Middle frontal gyrus (tissue), 1 donor: ENCODE data around the gene TSSK2.

Experiments
- DNase-seq: peaks from one replicate; pipeline ENCODE4 v3.0.0-alpha.2; 2015; ENCODE audit warnings: low spot score; ENCODE audit errors: extremely low spot score

TSSK2 gene

DNA sequence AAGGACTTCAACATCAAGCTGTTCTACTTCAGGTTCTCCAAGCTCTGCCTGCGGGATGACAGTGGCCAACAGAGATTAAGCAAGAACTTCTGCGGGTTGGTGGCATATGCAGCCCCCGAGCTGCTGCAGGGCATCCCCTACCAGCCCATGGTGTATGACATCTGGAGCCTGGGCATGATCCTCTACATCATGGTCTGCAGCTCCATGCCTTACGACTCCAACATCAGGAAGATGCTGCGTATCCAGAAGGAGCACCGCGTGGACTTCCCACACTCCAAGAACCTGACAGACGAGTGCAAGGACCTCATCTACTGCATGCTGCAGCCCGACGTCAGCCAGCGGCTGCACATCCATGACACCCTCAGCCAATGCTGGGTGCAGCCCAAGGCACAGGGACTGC, 6.1 kb upstream of the TSSK2 start:
- no peak for DNase-seq

DNA sequence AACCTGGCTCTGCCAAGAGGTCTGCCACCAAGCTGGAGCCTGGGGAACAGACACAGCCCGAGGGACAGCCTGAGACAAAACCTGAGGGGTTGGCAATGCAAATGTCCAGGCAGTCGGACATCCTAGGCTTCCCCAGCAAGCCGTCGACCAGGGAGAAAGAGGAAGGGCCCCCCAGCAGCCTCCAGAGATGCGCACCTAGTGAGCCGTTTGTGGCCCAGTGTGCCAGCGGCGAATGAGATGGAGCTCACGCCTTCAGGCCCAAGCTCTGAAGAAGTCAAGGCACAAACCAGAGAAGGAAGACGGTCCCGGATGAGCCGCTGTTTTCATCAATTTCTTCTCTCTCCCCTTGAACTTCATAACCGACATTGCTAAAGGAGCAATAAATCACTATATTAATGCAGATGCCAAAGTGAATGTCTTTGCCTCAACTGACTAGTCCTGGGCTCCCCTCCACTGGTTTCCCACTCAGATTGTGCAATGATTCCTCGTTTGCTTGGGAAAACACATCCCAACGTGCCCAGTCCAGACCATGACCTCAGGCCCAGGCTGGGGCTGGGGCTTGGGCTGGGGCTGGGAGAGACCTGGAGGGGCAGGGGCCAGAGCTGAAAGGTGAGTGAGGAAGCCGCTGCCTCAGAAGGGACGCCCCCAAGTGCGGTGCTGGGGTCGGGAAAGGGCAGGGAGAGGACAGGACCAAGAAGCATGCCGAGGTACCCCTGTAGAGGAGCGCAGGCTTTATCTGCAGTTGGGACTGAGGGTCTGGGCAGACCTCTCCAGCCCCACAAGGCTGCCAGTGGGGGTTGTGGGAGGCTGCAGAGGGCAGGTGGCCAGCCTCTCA, 5.4 kb upstream of the TSSK2 start:
- DNase-seq = no peak

DNA sequence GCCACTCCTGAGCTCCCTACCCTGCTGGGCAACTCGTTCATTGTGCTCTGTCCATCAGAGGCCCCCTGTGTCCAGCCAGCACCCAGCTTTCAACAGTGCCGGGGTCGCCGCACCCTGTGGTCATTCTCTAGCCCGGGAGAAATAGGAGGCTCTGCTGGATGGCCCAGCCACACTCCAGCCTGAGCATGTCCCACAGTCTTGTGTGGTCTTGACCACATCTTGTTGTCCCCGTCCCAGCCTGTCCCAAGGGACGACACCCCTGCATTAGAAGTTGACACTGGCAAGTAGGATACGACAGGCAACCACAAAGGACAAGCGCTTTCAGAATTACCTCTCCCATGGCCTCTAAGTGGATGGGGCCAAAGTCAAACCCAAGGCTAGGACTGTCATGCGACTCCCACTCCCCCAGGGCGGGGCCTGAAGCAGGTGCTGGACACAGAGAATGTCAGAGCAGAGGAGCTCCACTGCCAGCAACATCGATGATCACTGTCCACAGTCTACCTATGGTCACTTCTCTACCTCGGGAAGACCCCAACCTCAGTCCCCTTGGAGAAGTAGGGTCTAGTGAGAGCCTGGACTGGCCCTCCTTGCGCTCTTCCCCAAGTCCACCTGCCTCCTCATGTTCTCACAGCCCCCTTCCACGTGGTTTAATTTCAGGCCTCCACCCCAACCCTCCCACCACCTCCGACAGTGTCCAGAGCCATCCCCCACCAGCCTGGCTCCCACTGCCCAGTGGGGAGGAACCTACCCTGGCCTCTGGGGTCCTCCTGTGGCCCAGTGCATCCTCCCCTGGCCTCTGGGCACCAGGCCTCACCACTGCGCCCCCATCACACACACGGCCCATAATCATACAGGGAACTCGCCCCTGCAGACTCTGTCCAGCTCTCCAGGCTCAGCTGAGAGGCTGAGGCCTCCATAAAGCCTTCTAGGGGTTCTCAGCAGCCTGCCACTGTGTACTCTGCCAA, 4.5 kb upstream of the TSSK2 start:
- no peak for DNase-seq

DNA sequence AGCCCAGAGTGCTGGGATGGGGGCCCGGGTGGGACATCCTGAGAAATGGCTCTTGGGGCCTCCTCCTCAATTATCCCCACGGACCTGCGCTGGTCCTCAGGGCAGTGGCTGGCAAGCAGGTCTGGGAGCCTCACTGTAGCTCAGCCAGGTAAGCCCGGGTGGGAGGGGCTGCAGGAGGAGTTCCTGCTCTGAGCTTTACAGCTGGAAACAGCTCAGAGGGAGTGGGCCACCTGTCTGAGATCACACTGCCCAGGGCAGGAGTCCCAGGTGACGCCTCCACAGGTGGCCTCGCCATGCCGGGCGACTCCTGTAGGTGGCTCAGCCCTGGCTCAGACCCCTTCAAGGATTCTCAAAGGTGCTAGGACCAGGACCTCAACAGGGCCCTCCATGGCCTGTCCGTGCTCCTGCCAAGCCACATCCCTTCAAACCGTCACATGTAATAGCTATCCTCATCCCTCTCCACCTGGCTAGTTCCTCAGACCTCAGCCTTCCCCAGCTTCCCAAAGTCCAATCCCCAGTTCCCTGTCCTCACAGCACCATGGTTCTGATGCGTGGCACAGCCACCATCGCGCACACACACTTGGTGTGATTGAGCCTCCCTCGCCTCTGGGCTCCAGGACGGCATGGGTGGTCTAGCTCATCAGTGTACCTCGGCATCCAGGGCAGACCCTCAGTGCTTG, 3.6 kb upstream of the TSSK2 start:
- DNase-seq = no peak

DNA sequence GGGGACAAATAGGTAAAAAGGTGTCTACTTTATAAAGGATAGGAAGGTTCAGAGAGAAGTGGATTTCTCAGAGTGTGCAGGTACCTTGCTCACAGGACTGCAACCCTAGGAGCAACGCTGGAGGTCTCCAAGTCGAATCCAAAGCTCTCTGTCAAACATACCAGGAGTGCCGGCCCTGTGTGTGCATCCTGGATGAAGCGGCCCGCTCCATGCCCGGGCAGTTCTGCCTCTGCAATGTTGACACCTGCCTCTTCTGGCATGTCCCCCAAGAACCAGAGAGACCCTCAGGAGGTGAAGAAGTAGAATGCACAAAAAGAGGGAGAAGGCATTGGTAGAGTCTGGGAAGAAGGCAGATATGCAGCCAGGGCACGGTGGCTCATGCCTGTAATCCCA, 3.1 kb upstream of the TSSK2 start:
- no peak for DNase-seq

DNA sequence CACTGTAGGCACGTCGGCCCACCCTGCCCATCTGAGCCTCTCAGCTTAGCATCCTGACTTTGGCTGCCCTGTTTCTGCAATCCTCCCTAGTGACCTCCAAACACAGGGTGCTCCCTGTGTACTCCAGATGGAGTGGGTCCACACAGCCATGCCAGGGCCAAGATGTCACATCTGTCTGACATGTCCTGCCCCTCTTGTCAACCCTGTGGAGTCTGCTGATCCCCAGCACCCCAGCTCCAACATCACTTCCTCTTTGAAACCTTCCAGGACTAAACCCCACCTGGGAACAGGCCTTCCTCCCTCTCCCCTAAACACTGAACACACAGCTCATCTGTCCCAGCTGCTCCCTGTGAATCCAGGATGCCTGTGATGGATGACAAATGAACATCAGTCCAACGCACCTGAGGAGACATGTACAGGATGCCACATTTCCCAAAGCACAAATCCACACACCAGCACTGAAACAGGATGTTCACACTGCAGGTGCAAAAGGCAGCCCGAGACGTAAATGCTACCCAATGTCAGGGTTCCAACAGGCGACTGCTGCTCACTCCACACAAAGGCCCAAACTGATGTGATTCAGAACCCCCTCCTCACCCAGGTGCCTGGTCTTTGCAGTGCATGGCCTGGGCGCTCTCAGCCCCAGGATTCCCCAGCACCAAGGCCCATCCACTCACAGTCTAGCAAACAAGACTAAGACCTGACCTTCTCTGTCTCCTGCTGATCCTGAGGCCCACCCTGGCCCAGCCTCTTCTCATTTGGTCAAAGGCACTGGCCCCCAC, 2.0 kb upstream of the TSSK2 start:
- no peak for DNase-seq

DNA sequence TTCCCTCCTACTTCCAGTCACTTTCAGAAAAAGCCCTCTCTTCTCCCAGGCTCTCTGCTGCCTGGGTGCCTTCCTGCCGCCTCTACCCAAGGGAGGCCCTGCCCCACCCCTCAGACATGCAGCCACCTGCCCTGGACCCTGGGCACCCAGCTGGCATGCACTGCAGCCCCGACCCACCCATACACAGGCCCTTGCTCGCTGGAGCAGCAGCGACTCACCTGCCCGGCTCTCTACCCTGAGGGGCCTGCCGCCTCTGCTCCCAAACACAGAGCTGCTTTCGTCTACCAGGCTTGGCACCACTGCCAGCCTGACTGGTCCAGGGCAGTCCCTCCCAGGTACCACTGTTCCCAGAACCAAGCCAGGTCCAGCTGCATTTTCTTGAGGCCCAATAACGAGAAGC, 1.2 kb upstream of the TSSK2 start:
- no peak for DNase-seq

DNA sequence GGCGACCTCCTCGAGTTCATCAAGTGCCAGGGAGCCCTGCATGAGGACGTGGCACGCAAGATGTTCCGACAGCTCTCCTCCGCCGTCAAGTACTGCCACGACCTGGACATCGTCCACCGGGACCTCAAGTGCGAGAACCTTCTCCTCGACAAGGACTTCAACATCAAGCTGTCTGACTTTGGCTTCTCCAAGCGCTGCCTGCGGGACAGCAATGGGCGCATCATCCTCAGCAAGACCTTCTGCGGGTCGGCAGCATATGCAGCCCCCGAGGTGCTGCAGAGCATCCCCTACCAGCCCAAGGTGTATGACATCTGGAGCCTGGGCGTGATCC, 542 bp downstream of the TSSK2 start:
- no peak for DNase-seq

DNA sequence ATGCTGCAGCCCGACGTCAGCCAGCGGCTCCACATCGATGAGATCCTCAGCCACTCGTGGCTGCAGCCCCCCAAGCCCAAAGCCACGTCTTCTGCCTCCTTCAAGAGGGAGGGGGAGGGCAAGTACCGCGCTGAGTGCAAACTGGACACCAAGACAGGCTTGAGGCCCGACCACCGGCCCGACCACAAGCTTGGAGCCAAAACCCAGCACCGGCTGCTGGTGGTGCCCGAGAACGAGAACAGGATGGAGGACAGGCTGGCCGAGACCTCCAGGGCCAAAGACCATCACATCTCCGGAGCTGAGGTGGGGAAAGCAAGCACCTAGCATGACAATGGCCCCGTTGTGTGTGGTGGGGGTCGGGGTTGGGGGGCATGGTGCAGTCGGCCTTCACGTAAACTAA, 1.0 kb downstream of the TSSK2 start:
- DNase-seq = no peak

DNA sequence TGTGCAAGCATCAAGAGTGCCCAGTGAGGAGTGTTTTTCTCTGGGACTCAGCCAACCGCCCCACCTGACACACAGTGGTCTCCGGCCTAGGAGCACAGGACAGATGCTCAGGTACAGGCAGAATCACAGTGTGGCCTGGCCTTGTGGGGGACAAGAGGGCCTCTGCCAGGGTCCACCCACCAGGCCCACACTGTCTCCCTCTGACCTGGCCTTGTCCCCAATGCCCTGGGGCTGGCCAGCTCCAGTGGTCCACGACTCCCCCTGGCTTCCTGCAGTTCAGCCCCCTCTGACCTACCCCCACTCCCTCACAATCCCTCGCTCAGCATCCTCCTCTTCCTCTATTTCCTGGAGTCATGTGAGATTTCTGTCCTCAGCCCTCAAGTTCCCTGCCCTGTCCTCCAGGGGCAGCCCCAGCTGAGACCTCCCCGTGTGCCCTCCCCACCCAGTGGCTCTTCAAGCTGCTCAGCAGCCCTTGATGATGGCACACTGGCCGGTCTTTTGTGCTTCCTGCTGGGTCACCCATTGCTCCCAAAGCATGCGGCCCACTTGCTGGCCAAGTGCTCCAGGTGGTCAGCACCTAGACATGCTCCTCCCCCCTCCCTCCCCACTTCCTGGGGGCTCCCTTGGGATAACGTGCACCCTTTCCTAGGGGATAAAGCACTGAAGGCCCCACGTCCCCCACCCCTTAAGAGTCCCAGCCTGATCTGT, 1.7 kb downstream of the TSSK2 start:
- no peak for DNase-seq

DNA sequence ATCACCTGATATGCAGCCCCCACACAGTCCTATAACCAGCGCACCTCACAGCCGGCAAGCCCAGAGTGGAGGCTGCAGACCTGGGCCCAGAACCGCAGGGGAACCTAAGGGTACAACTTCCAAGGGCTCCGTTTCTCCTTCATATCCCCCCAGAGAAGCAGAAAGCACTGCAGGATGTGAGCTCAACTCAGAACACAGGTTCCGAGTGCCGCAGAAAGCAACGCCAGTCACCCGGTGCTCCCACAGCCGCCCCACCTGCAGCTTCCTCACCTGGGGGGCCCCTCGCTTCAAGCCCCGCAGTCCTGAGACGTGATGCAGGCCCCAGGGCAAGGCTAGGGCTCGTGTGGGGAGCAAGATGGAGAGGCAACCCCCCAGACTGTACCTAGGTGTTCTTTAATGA, 2.5 kb downstream of the TSSK2 start:
- no peak for DNase-seq

DNA sequence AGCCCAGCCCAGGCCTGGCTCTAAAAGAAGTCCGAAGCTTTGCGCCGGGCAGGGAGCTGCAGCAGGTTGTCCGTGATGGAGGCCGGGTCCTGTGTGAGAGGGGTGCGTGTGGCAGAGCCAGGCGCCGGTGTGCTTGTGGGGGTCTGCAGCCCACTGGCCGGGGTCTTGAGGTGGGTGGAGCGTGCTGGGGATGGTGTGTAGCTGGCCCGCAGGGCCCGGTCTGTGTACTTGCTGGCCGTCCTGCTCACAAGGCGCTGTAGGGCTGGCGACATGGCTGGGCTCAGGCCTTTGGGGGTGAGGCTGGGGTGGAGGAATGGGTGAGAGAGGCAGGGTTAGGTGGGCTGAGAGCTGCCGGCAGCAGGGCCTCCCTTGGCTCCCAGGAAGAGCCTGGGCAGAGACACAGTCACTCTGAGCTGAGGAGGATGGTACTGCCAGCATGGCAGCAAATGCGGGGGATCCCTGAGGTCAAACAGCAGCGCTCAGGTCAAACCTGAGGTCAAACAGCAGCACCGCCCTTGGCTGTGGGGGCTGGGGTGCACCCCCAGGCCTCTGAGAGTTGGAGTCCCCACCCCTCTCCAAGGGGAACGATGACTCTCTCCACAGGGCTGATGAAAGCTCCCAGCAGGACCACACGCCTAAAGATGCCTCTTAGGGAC, 3.2 kb downstream of the TSSK2 start:
- DNase-seq = no peak

DNA sequence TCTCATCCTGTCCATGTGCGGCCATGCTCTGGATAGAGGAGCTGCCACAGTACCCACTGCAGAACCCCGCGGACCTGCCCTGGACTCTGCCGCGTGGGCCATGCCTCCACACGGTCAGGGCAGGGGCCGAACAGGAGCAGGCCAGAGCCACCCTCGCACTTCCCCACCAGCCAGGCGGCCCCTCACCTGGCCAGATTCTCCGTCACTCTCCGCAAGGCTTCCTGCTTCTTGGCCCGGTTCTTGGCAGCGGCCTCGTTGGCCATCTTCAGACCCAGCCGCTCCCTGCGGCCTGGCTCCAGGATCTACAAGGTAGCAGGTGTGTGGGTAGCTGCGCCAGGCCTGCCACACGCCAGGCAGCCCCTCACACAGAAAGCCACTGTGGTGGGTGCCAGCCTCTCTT, 3.8 kb downstream of the TSSK2 start:
- no peak for DNase-seq

DNA sequence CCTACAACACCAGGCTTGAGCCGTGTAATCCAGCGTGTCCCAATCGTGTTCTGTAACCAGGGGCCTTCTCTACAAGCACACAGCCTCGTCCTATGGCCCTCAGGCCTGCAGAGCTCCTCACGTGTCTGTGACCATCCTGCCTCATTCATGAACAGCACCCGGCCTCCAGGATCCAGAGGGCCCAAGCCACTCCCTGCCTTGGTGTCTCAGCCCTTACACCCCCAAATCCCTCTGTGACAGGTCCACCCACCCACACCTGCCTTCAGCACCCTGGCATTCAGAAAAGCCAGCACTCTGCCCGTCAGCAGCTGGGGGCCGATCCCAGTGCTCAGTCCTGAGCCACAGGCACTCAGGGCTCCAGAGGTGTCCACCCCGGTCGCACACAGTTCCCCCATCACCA, 5.8 kb downstream of the TSSK2 start:
- DNase-seq = no peak

DNA sequence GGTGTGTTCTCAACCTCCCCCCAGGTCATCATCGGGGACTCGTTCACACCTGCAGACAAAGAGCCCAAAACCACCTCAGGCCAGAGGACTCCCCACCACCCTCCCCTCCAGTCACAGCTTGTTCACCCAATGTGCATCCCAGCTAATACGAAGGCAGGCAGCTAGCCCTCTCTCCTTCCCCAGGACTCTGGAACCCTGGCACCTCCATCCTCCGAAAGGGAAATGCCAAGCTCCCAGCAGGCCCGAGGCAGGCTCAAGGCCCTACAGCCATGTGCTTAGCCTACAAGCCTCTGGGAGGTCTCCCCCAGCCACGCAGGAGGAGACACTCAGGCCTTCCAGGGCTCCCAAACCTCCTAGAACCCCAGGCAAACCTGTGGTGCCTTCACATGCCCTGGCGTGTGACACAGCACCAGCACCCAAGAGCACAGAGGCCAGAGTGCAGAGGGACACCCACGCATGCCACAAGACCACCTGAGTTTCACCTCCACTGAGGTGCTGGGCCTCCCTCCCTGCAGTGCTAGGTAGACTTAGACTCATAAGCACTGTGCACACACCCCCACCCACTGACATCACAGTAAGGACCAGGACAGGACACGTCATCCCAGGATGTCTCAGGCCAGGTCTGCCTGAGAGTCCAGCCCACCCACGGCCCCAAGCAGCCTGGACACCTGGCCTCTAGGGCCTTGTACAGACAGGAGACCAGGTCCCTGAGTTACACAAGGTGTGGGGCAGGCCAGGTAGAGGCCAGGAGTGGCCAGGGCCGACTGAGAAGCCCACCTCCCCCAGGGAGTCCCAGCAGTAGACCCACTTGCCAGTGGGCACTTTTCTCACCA, 6.5 kb downstream of the TSSK2 start:
- DNase-seq = no peak

DNA sequence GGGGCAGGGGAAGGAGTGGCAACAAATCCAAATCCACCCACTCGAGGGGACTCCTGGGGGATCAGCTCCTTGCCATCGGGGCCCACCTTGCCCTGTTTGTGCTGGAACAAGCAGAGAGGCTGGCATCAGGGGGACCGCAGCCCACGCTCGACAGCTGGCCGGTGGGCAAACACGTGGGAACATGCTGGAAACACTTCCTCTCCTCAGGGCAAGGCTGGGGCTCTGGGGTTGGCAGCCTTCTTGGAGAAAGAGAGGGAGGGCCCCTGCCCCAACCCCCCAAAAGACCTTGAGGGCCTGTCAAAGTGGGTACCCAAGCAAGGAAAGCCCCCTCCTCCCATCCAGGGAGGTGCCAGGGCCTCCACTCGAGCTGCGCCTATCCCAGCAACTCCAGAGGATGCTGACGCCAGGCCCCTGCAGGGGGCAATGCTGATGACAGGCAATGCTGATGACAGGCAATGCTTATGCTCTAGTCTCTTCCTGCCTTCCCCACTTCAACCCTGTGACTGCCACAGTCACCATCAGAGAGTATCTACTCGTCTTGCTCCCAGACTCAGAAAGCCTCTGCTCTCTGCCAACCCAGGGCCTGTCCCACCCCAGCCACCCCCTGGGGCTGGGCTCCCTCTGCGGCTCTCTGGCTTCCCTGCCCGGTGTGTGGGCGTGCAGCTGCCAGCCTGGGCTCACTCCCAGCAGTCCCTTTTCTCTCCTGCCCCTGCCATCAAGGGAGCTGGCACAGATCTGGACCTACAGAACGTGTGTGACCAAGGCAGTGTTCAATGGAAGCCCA, 7.3 kb downstream of the TSSK2 start:
- no peak for DNase-seq

DNA sequence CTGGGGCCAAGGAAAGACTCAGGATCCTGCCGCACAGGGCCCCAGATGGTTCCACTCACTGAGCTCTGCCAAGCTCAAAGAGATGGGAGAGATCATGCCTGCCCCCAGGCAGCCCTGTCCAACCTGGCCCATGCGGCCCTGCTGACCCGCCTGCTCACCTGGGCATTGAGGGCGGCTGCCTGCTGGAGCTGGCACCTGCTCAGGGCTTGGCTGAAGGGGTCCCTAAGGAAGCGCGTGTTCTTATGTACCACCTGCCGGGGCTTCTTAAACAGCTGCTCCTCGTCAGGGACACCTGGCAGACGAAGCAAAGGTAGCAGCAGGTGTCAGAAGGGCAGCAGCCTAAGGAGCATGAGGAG, 7.9 kb downstream of the TSSK2 start:
- no peak for DNase-seq

DNA sequence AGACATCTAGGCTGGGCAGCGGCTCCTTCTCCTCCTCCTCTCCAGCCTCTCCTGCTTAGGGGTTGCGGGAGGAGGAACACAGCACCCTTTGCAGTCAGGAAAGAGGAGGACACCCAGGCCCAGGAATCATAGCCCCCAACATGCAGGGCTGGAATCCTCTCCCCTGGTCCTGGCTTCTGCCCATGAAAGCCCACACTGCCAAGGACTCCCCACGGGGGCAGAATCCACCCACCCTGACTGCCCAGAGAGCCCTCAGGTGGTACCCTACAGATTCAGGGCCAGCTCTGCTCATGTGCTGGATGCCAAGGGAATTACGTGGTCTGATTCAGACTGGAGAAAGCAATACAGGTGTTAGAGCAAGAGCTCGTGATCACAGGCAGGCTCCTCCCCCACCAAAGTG, 8.9 kb downstream of the TSSK2 start:
- DNase-seq = no peak

DNA sequence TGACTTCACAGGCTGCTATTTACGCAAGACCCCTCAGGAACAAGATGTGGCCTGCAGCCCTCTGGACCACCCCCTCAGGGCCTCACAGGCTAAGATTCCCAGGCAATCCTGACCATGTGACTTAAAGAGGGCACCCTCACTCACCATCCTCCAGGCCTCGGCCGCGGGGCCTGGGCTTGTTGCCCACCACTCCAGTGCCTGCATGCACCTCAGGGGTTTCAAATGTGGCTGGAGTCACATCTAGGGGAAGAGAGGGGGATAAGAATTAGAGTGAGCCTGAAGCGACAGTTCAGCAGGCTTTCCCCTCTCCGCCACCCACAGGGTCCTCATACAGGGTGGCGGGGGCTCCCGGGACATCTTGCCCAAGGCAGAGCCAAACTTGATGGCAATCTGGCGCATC, 11.3 kb downstream of the TSSK2 start:
- no peak for DNase-seq
